ENCODE measurements around the gene DISP3. TPM values are rescaled to one million over a fixed set of nuclear protein-coding genes. Genes with fewer than 3 reads are reported as not detected.

DISP3 gene
- total and polyA plus RNA-seq, 9 of the 15 experiments (the other 6 are each of a cell fraction or from before 2014, with no cell fraction given), result 0.03 to 0.19 (median 0.15) TPM; not detected in 5

DNA sequence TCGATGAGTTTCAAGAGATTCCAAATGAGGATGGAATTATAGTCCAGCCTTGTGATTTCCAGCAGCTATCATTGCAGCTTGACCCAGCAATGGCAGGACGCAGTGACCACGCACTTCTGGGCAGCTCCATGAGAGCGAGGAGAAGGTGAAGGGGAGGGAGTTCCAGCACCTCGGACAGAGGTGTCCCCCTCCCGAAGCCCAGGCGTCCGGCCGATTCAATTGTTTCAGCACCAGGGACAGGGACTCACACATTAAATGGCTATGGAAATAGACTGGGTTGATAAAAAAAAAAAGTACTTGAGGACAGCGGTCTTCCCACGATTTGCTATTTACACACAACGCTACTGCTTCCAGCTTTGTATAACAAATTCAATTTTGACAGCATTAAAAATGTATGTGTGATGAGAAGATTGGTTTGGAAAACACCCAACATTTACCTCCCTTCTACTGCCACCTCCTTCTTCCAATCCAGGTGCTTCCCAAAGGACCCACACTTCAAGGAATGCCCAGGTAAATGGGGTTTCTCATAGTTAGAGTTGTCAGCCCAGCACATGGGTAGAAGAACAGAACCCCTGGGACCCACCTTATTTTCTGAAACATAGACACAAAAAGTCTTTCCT is 71.8 kb downstream of the DISP3 start (continued):
- no peak for TF ChIP-seq TSHZ1 (CRISPR knock-in tag; IDR thresholded peaks at IDR 0.05)
- no peak for TF ChIP-seq SOX6 (IDR thresholded peaks at IDR 0.05)
- TF ChIP-seq ZFP30 (CRISPR knock-in tag; IDR thresholded peaks at IDR 0.05; ENCODE audit: borderline replicate concordance), result no peak
- TF ChIP-seq ID3 (CRISPR knock-in tag; IDR thresholded peaks at IDR 0.05), result no peak
- peak; percentile 80 for TF ChIP-seq ID3 (tag; IDR thresholded peaks at IDR 0.05)
- no peak for TF ChIP-seq TEAD4 (IDR thresholded peaks at IDR 0.05; ENCODE audit: low read length)
- TF ChIP-seq TEAD4 (CRISPR knock-in tag; IDR thresholded peaks at IDR 0.05; ENCODE audit: borderline replicate concordance), result peak; percentile 94
- no peak for TF ChIP-seq SIN3B (IDR thresholded peaks at IDR 0.05; ENCODE audit: low read depth)
- TF ChIP-seq, protein P1, sequence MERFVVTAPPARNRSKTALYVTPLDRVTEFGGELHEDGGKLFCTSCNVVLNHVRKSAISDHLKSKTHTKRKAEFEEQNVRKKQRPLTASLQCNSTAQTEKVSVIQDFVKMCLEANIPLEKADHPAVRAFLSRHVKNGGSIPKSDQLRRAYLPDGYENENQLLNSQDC (CRISPR knock-in tag; IDR thresholded peaks at IDR 0.05), result no peak
- TF ChIP-seq ERF (CRISPR knock-in tag; IDR thresholded peaks at IDR 0.05), result no peak
- peak; percentile 65 for TF ChIP-seq MAX (CRISPR knock-in tag; IDR thresholded peaks at IDR 0.05)
- TF ChIP-seq HOXB6 (CRISPR knock-in tag; IDR thresholded peaks at IDR 0.05; ENCODE audit: borderline replicate concordance), result no peak
- TF ChIP-seq ZNF707 (CRISPR knock-in tag; conservative IDR thresholded peaks at IDR 0.05), result no peak
- no peak for TF ChIP-seq FOXK2 (conservative IDR thresholded peaks at IDR 0.05 in 1 of 2, IDR thresholded peaks at IDR 0.05 in 1 of 2; ENCODE audit: low read depth in 2 of 2)
- peak; percentile 91 for TF ChIP-seq XRCC5 (IDR thresholded peaks at IDR 0.05; ENCODE audit: low read depth, low read length)
- TF ChIP-seq ZNF449 (CRISPR knock-in tag; IDR thresholded peaks at IDR 0.05), result no peak
- no peak for TF ChIP-seq SRSF7 (optimal IDR thresholded peaks at IDR 0.05; ENCODE audit: low read depth, low read length)
- TF ChIP-seq HDAC2 (IDR thresholded peaks at IDR 0.05), result peak; percentile 98
- no peak for TF ChIP-seq PCBP2 (IDR thresholded peaks at IDR 0.05; ENCODE audit: low read depth, low read length, poor library complexity, severe bottlenecking)
- no peak for TF ChIP-seq ASH1L (IDR thresholded peaks at IDR 0.05; ENCODE audit: borderline replicate concordance, low read depth, partially characterized antibody)
- no peak for TF ChIP-seq KLF10 (CRISPR knock-in tag; IDR thresholded peaks at IDR 0.05)
- peak; percentile 96 for TF ChIP-seq ZNF395 (CRISPR knock-in tag; IDR thresholded peaks at IDR 0.05)
